ENCODE data around the gene TMCC3. TPM values are rescaled to one million over a fixed set of nuclear protein-coding genes. Genes with fewer than 3 reads are reported as not detected.
"Not testable (repeated sequence)": the region's sequence is repeated elsewhere in the genome, so short reads cannot be mapped to it uniquely, and the experiment has no call there.

TMCC3 gene
- total RNA-seq, 1 donor from 2014 or later: 3.2 TPM

DNA sequence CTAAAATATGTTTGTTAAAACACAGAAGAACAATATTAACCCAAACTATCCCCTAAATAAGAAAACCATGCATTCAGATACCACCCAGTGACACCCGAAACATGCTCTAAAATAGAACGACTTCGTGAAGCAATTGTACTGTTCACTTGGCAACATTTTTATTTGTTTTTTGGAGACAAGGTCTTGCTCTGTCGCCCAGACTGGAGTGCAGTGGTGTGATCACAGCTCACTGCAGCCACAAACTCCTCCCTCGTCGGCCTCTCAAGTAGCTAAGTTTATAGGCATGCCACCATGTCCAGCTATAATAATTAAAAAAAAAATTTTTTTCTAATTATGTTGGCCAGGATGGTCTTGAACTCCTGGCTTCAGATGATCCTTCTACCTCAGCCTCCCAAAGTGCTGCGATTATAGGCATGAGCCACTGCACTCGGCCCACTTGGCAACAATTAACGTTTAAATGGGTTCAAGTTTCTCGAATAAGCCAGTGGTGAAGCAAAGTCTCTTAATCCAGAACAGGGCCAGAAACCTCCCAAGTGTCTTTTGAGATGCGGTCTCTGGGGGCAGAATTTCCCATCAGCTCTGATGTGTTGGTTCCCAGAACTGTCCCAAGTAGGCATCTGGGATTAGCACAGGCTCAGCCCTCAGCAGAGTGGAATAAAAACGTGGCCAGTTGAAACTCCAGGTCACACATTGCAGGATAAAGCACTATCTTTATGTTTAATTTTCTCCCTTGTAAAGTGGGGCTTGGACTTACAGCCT lies 74.5 kb downstream of the TMCC3 start:
- DNase-seq (ENCODE audit: low read depth in 2 of 2): no peak

DNA sequence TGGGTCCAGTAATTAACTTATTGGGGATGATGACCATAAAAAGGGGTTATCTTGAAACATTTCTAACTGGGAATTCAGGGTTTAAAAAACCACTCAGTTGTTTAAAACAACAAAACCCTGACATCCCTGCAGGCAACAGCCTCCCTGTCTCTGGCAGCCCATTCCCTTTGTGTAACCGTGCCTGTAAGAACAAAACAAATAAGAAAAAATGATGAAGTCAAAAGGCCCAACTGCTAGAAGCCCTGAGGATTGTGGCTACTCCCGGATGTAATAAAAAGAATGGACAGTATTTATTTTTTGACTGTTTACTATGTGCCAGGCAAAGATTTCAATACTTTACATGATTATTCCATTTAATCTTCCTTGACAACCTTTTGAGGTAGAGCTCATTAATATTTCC lies 75.3 kb downstream of the TMCC3 start:
- no peak for DNase-seq (ENCODE audit: low read depth in 2 of 2)

DNA sequence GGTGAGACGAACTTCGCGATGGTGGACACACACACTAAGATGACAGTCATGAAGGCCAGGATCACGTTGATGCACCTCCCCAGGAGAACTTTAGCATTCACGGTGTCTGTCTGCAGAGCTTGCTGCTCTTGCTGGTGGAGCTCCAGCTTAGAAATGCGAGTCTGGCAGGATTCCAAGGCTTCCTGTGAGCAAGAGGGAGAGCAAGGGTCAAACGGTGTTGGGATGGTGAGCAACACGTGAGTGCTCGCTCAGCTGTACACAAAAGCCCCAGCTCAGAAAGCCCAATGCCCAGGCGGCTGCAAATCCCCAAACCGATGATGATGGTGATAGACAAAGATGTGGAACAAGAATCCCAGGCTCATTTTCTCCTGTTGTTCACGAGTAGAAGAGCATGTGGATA lies 78.8 kb downstream of the TMCC3 start:
- DNase-seq (ENCODE audit: low read depth in 2 of 2): peak; percentile 99

DNA sequence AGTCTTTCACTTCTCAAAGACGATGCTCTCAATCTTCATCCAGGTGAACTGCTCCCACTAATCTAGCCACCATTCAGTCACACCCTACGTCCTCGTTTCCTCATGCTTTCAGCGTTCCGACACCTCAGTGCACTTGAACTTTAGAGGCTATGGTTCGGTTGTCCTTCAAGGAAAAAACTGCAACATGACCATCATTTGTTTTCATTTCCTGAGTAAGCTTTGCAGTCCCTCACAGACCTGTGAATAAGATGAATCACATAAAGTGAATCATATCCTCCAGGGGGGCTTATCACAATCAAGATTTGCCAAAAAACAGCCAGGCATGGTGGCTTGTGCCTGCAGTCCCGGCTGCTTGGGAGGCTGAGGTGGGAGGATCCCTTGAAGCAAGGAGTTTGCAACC lies 80.2 kb downstream of the TMCC3 start:
- peak in 1 of 2 donors; percentile 94 for DNase-seq (ENCODE audit: low read depth in 2 of 2)

DNA sequence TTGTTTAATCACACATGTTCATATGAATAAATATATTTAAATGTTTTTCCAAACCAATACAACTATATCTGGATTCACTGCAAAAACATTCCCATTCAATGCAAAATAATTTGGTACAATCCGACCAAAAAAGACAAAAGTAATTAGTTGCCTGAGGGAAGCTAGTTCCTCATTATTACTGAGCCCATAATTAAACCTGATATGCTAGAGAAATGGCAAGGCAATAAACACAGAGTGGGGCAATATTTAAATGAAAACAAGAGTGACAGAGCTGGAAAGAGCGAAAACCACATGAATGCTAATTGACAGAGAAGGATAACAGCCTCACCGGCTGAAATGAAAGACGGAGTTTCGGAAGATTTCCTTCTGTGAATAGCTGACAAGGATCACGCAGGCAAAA lies 82.6 kb downstream of the TMCC3 start:
- DNase-seq (ENCODE audit: low read depth in 2 of 2): no peak

DNA sequence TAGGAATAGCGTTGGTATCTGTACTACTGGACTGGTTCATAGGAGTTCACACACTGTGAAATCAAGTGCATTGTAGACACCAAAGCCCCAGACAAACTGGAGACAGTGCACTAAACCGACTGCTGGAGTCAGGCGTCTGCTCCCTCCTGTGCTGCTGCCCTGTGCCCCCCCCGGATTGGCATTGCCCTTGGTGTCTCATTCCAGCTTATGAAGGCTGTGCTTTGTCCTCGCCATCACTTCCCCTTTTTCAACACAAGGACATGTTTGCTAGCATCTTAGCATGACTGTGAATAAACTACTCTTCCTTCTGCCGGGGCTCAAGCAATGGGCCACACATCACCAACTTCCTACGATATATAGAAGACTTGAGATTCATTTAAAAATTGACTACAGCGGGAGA lies 84.0 kb downstream of the TMCC3 start:
- DNase-seq (ENCODE audit: low read depth in 2 of 2): no peak

DNA sequence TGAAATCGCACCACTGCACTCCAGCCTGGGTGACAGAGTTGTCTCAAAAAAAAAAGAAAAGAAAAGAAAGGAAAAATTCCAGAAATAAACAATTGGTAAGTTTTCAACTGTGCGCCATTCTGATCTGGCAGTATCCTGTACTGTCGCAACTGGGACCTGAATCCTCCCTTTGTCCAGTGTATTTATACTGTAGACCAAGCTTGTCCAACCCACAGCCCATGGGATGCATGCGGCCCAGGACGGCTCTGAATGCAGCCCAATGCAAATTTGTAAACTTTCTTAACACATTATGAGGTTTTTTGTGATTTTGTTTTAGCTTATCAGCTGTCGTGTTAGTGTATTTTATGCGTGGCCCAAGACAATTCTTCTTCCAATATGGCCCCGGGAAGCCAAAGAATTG lies 84.7 kb downstream of the TMCC3 start:
- DNase-seq (ENCODE audit: low read depth in 2 of 2): no peak

DNA sequence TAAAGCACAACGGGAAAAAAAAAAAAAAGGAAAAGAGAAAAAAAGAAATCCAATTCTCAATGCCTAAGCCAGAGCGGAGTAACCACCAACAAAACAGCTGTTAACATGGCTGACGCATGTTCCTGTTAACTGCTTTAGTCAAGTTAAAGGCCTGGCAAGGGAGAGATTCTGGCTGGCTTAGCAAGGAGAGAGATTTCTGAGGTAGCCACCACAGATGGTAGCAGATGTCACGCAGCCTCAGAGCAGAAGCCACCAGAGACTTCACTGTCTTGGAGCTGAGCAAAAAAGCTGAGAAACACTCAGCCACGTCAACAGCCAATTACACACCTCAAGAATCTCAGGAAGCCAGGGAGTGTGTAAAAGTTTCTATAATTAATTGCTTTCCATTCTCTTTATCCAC lies 87.1 kb downstream of the TMCC3 start:
- DNase-seq (ENCODE audit: low read depth in 2 of 2): no peak

DNA sequence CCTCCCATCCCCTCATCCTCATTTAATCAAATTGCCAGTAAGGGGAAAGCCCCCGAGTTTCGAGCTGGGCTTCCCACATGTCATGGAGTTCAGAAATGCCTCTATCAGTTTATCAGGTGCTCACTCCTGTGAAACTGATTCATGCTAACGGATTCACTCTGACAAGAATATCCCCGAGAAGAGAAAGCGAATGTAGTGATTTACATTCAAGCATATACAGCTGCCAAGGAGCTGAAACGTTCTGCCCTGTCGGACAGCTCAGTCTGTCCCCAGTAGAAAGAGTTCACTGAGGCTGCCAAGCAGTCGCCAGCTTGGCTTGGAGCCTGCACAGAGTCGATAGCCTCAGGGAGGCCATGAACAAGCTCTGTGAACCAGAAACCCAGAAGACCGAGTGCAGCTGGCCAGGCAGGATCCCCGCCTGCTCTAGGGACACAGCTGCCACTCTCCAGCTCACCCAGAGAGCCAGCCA lies 88.4 kb downstream of the TMCC3 start:
- peak in 1 of 2 donors; percentile 23 for DNase-seq (ENCODE audit: low read depth in 2 of 2)

DNA sequence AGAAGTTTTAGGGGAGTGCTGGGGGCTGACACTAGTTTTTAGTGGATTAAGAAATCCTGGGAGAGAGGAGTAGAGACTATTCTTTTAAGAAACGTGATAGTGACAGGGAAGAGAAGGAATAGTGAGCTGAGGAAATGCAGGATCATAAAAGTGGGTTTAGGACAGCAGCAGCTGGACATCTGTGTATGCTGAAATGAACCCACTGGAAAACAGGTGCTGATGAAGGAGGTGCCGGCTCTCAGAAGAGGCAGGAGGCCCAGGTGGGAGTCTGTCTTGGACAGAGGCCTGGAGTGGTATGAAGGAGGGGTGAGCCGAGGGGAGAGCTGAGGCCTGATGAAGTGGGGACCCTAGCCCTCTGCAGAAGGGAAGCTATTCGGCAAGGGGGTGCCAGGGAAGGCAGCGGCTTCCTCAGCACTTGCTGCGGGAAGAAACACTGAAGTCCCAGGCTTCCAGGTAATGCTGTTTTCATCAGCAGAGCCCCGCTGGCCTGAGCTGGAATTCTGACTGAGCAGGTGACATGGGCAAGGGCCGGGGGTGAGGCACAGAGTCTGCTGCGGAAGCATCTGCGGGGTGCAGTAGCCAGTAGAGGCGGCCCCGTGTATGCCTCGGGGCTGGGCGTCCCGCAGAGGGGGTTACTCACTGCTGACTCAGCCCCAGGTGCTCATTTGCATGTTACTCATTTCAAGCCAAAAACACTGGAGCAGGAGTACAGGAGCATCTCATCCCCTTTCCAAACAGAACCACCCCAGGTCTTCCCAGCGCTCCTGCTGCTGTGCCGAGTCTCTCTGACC lies 89.7 kb downstream of the TMCC3 start:
- peak in 1 of 2 donors; percentile 91 for DNase-seq (ENCODE audit: low read depth in 2 of 2)

DNA sequence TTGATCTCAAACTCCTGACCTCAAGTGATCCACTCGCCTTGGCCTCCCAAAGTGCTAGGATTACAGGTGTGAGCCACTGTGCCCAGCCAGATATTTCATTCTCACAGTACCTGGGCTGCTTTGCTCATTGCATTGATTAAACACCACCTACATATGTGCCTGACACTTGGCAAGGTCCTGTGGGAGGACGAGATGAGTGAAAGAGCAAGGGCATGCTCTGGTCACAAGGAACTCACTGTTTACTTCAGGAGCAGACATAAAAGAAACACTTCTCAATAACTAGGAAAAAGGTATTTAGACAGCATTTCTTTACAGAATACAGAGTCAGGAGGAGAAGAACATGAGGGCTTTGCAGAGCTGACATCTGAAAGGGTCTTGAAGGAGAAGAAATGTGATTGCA lies 91.7 kb downstream of the TMCC3 start:
- DNase-seq (ENCODE audit: low read depth in 2 of 2): no peak

DNA sequence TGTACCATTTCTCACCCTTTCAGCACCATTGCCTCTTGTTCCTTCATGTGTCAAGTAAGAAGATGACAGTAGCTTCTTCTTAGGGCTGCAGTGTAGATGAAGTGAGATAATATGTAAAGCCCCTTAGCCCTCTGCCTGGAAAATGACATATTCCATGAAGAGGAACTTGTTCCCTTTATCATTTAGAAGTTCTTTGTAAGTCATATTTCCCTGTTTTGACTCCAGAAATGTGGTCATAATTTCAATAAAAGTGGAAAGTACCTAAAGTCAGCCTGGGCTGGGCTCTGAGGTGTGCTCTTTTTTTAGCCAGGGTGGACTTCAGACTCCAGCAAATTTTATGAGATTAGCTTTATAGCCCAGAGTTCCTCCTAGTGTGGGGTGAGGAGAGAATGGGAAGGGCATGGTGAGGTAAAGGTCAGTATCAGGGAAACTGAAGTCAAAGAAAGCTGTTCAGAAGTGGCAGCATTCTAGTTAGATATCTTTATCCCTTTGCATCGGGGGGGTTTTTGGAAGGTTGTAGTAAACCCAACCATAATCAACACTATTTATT lies 92.5 kb downstream of the TMCC3 start:
- no peak for DNase-seq (ENCODE audit: low read depth in 2 of 2)

DNA sequence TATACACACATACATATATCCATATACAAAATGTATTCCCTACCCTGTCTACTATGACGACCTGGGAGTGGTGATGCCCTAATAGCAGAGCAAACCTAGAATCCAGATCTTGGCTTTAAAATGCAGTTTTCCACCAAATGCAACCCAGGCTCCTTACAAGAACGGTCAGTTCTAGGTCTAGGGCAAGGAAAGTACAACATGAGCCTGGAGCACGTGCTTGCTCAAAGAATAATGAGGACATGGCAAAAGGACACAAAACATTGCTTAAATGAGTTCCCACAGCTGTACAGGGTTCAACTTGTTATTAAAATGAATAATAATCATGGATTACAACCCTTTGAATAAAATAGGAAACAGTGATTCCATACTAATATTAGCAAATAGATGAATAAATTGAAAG lies 94.7 kb downstream of the TMCC3 start:
- no peak for DNase-seq (ENCODE audit: low read depth in 2 of 2)

DNA sequence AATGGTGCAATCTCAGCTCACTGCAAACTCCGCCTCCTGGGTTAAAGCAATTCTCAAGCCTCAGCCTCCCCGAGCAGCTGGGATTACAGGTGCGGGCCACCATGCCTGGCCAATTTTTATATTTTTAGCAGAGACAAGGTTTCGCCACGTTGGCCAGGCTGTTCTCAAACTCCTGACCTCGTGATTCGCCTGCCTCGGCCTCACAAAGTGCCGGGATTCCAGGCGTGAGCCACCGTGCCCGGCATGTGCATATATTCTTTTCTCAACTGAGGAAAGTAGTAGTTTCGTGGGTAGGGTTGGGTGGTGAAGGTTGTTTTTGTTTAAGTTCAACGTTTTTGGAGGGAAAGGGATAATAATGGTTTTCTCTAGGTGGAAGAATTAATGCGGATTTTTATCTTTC lies 96.5 kb downstream of the TMCC3 start:
- DNase-seq (ENCODE audit: low read depth in 2 of 2): no peak

DNA sequence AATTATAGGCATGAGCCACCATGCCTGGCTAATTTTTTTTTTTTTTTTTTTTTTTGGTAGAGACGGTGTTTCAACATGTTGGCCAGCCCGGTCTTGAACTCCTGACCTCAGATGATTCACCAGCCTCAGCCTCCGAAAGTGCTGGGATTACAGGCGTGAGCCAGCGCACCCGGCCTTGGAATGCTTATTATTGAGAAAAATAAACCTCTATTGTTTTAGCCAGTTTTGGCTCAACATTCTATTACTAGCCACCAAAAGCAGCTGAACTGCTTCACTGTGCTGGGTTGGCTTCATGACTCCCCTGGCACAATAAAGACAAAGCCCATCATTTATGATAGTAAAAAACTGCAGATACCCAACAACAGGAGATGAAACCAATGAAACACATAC lies 97.2 kb downstream of the TMCC3 start:
- peak; percentile 43 to 88 for DNase-seq (ENCODE audit: low read depth in 2 of 2)

DNA sequence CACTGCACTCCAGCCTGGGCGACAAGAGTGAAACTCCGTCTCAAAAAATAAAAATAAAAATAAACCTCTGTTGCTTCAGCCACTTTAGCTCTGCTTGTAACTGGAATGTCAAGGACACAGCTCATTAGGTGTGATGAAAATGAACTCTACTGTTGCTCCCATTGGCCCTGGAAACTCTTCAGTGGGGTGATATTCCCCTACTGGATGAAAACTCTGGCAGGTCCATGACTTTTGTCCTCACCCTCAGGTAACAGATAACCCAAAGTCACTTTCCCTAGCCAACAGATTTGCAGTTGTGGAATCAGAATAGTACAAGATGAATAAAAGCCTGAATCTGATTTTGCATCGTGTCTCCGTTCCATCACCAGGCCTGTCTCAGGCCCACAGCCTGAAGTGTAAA lies 98.5 kb downstream of the TMCC3 start:
- DNase-seq (ENCODE audit: low read depth in 2 of 2): no peak

DNA sequence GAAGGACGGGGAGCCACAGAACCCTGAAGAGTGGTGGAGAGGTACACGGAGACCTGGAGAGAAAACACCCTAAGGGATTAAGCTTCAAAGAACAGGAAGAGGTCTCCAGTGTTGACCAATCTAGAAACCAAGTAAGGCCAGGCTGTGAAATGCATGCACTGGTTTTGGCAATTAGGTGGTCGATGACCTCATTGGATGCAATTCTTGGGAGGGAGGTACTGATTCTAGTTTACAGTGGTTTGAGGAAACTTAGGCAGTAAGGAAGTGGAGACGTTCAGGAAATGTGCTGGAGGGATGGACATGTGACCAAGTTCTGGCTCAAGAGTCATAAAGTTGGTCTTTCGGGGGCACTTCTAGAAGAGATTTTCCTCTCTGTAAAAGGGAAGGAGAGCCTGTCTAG lies 99.4 kb downstream of the TMCC3 start:
- peak in 1 of 2 donors; percentile 37 for DNase-seq (ENCODE audit: low read depth in 2 of 2)

DNA sequence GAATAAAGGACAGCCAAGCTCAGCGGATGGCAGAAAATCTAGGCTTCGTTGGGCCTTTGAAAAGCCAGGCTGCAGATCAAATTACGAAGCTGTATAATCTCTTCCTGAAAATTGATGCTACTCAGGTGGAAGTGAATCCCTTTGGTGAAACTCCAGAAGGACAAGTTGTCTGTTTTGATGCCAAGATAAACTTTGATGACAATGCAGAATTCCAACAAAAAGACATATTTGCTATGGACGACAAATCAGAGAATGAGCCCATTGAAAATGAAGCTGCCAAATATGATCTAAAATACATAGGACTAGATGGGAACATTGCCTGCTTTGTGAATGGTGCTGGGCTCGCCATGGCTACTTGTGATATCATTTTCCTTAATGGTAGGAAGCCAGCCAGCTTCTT lies 101.5 kb downstream of the TMCC3 start:
- not testable (repeated sequence) for DNase-seq (ENCODE audit: low read depth in 2 of 2)

DNA sequence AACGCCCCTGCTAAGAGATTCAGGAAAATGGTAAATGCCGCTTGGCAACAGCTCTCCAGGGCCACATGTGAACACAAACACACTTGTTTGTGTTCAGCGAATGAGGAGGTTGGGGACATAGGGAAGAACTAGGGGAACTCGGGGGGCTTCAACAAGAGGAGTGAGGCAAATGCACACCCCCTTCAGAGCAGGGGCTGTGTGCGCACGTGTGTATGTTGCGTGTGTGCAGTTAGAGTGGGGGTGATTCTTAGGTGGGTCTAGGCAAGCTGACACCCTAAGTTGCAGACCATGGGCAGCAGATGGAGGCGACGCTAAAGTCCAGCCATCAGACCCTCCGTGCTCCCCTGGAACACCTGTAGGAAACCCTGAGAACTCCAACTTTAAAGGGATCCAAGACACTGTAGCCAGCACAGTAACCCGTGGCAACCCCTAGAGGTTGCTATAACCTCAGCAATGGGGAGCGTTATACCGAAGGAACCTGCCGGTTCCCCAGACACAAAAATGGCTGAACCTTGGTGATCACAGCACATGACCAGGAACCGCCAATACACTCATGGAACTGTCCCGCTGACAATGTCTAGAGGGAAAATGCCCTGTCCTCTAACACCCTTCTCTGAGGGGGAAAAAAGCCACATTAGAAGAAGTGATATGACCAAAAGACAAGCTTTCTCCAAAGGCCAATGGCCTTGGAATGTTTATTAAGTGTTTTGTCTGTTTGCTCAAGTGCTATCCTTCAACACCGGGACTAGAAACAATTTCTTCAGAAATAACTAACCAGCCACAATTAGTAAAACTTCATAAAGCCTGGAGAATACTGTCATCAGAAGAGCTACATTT lies 104.2 kb downstream of the TMCC3 start:
- peak; percentile 82 to 89 for DNase-seq (ENCODE audit: low read depth in 2 of 2)

DNA sequence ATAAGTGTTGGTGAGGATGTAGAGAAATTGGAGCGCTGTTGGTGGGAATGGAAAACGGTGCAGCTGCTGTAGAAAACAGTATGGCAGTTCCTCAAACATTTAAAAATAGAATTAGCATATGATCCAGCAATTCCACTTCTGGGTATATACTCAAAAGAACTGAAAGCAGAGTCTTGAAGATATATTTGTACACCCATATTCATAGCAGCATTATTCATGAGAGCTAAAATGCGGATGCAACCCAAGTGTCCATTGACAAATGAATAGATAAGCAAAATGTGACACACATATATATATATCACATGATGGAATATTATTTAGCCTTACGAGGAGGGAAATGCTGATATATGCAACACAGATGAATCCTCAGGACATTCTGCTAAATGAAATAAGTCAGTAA lies 106.0 kb downstream of the TMCC3 start:
- DNase-seq (ENCODE audit: low read depth in 2 of 2): no peak

DNA sequence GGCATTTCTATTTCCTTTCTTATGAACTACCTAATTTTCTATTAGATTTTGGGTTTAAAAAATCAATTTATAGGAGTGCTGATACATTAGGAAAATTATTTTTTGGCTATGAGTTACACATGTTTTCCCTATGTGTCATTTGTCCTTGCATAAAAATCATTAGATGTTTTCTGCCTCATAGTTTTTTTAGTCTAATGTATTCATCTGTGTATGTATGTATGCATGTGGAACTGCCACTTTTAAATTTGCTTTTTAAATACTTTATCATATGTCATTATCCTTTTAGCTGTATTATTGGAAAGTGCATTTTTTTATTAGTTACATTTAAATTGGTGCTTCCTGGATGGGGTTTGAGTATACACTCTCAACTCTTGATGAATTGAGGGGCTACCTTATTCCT lies 112.0 kb downstream of the TMCC3 start:
- DNase-seq (ENCODE audit: low read depth in 2 of 2): no peak
